Left ventricle myocardium inferior (tissue), 1 donor: ENCODE measurements around the gene FERMT2. TPM values are rescaled to one million over a fixed set of nuclear protein-coding genes. Genes with fewer than 3 reads are reported as not detected.

ENCODE experiments used
- DNase-seq: peaks from one replicate; pipeline ENCODE4 v3.0.0-alpha.2; 2020
- H3K27ac ChIP-seq: fragments of 200-600 bp; replicated peaks from 2 replicates; pipeline ENCODE4 v1.8.0; 2021
- H3K27me3 ChIP-seq: fragments of 200-600 bp; 2 replicates; pipeline ENCODE4 v1.8.0; 2021; ENCODE audit warnings: low read depth
- H3K36me3 ChIP-seq: fragments of 200-600 bp; 2 replicates; pipeline ENCODE4 v1.8.0; 2021
- H3K4me1 ChIP-seq: fragments of 200-600 bp; 2 replicates; pipeline ENCODE4 v1.8.0; 2021
- H3K4me3 ChIP-seq: fragments of 200-600 bp; 2 replicates; pipeline ENCODE4 v1.8.0; 2021; ENCODE audit warnings: mild to moderate bottlenecking, moderate library complexity
- H3K9me3 ChIP-seq: fragments of 200-600 bp; replicated peaks from 2 replicates; pipeline ENCODE4 v1.8.0; 2021
- CTCF ChIP-seq: fragments of 200-600 bp; IDR thresholded peaks from 2 replicates; pipeline ENCODE4 v1.8.0; 2021; ENCODE audit warnings: antibody characterized with exemption, mild to moderate bottlenecking, borderline replicate concordance
- intact Hi-C: fragments of 100-400 bp; cut with micrococcal nuclease; formaldehyde crosslinking; loops from one replicate; pipeline ENCODE4 v1.11.0; 2022
- total RNA-seq: library from RNA; stranded (reverse); fragmentation: NEBNext Ultra II Directional; extraction: Animal tissue kit (Norgen Biotek cat#: 25700); gene quantifications from one replicate; pipeline ENCODE4 v1.2.1, GENCODE V29; 2021
- donor health status: DM: no; HTN: yes; CAD: no; lungs with severe emphysema.

Gene FERMT2
- total RNA-seq, 1 donor from 2014 or later: 91.9 TPM

- Histone ChIP-seq H3K27me3 (no peaks in the 10 kb centered on the region), H3K27ac (no peak overlapping the region), H3K4me3 (no peak overlapping the region), H3K9me3 (no peaks in the 10 kb centered on the region), H3K36me3 (no peaks in the 10 kb centered on the region), H3K4me1 (no peaks in the 10 kb centered on the region)
- intact Hi-C loops: no loop called here
- TF ChIP-seq CTCF: no peak
- no peak for DNase-seq
These were observed 37.3 kb upstream of the FERMT2 start for GRCh38 chr14:52988139-52988538.

- TF ChIP-seq CTCF: no peak
- Histone ChIP-seq H3K36me3 (no peaks in the 10 kb centered on the region), H3K4me1 (no peaks in the 10 kb centered on the region), H3K27me3 (no peaks in the 10 kb centered on the region), H3K4me3 (no peak overlapping the region), H3K27ac (no peak overlapping the region), H3K9me3 (no peaks in the 10 kb centered on the region)
- intact Hi-C loops: no loop called here
- no peak for DNase-seq
These were observed 36.7 kb upstream of the FERMT2 start for GRCh38 chr14:52987514-52987913.

GRCh38 chr14:52987042-52987441 lies 36.2 kb upstream of the FERMT2 start:
- intact Hi-C loops: no loop called here
- DNase-seq: no peak
- Histone ChIP-seq H3K27ac (no peak overlapping the region), H3K4me3 (no peak overlapping the region), H3K27me3 (no peaks in the 10 kb centered on the region), H3K9me3 (no peaks in the 10 kb centered on the region), H3K36me3 (no peaks in the 10 kb centered on the region), H3K4me1 (no peaks in the 10 kb centered on the region)
- TF ChIP-seq CTCF: no peak

- no peaks in the 10 kb centered on the region for H3K27me3 ChIP-seq
- H3K27ac ChIP-seq: no peak overlapping the region
- no peak for DNase-seq
- H3K4me3 ChIP-seq: no peak overlapping the region
- H3K36me3 ChIP-seq: no peaks in the 10 kb centered on the region
- no peak for TF ChIP-seq CTCF
- intact Hi-C loops: no loop called here
- no peaks in the 10 kb centered on the region for H3K9me3 ChIP-seq
- peaks cover 5% of the 10 kb centered on the region for H3K4me1 ChIP-seq
These were observed 26.9 kb upstream of the FERMT2 start for GRCh38 chr14:52977798-52978197.

GRCh38 chr14:52974406-52974805 lies 23.6 kb upstream of the FERMT2 start:
- Histone ChIP-seq H3K4me1 (peaks cover 5% of the 10 kb centered on the region), H3K36me3 (no peaks in the 10 kb centered on the region), H3K9me3 (peaks cover 7% of the 10 kb centered on the region), H3K27me3 (no peaks in the 10 kb centered on the region), H3K27ac (no peak overlapping the region), H3K4me3 (no peak overlapping the region)
- TF ChIP-seq CTCF: no peak
- no peak for DNase-seq
- intact Hi-C loops: no loop called here
